ENCODE results near the gene ERFE.

- TF ChIP-seq CTCF (IDR thresholded peaks at IDR 0.05 in 4 of 5, conservative IDR thresholded peaks at IDR 0.05 in 1 of 5) (no peak), POLR2A (IDR thresholded peaks at IDR 0.05) (no peak)
Measured at GRCh38 chr2:238167344-238167715, 8.6 kb downstream of the ERFE start.

All from gastrocnemius medialis (tissue), 4 donors.